Upper lobe of left lung (tissue), 4 donors: ENCODE data around the gene ZNF700.

Source experiments
- CTCF ChIP-seq, 6 experiments: fragments of 450-650 bp in 4 of 6; fragments of 200-600 bp in 2 of 6; sonication (generic) in 2 of 6; IDR thresholded peaks; one replicate each; pipeline ENCODE4 v1.5.1; 2016 to 2019; ENCODE audit warnings: antibody characterized with exemption in 6 of 6
- POLR2A ChIP-seq, 4 donors: fragments of 450-650 bp; IDR thresholded peaks; one replicate each; pipeline ENCODE4 v1.5.1; 2016 to 2017; ENCODE audit warnings: antibody characterized with exemption in 4 of 4, mild to moderate bottlenecking in 2 of 4
- POLR2AphosphoS5 ChIP-seq, 2 donors: sonication (generic); formaldehyde crosslinking; IDR thresholded peaks; one replicate each; pipeline ENCODE4 v1.5.1; 2017; ENCODE audit warnings: antibody characterized with exemption in 2 of 2

- no peak for TF ChIP-seq CTCF (IDR thresholded peaks at IDR 0.05)
- no peak for TF ChIP-seq POLR2AphosphoS5 (IDR thresholded peaks at IDR 0.05)
- TF ChIP-seq POLR2A (IDR thresholded peaks at IDR 0.05): no peak
These were observed 64.2 kb downstream of the ZNF700 start for GRCh38 chr19:11989112-11989456.
